KMS-11 (cell line): ENCODE data around the gene FPR3.

ENCODE experiments used
- H2AFZ ChIP-seq: fragments of 200-600 bp; sonication (generic); 2 replicates; pipeline ENCODE4 v1.6.1; 2016; ENCODE audit warnings: antibody characterized with exemption, mixed run types, low read depth
- H3K27ac ChIP-seq: fragments of 200-600 bp; sonication (generic); 2 replicates; pipeline ENCODE4 v1.6.1; 2016; ENCODE audit warnings: mild to moderate bottlenecking, mixed run types
- H3K27me3 ChIP-seq: fragments of 200-600 bp; sonication (generic); 2 replicates; pipeline ENCODE4 v1.6.1; 2017; ENCODE audit warnings: mild to moderate bottlenecking, low read depth, mixed run types, moderate library complexity; ENCODE audit not compliant: insufficient read depth
- H3K36me3 ChIP-seq: fragments of 200-600 bp; sonication (generic); 2 replicates; pipeline ENCODE4 v1.6.1; 2017; ENCODE audit warnings: mild to moderate bottlenecking, mixed run types; ENCODE audit not compliant: insufficient read depth
- H3K4me1 ChIP-seq: fragments of 200-600 bp; sonication (generic); 2 replicates; pipeline ENCODE4 v1.6.1; 2016; ENCODE audit warnings: mild to moderate bottlenecking, low read depth, mixed run types; ENCODE audit not compliant: poor library complexity, severe bottlenecking
- H3K4me2 ChIP-seq: fragments of 200-600 bp; sonication (generic); 2 replicates; pipeline ENCODE4 v1.7.0; 2016; ENCODE audit warnings: mild to moderate bottlenecking, mixed run types
- H3K4me3 ChIP-seq: fragments of 200-600 bp; sonication (generic); IDR thresholded peaks from 2 replicates; pipeline ENCODE4 v1.6.1; 2017; ENCODE audit warnings: low read depth, low read length, mixed read lengths; ENCODE audit not compliant: insufficient read depth
- H3K79me2 ChIP-seq: fragments of 200-600 bp; sonication (generic); 2 replicates; pipeline ENCODE4 v1.6.1; 2016; ENCODE audit warnings: low read depth, mixed run types; ENCODE audit not compliant: insufficient read depth
- H3K9ac ChIP-seq: fragments of 200-600 bp; sonication (generic); 2 replicates; pipeline ENCODE4 v1.6.1; 2016; ENCODE audit warnings: mild to moderate bottlenecking, mixed run types
- H4K20me1 ChIP-seq: fragments of 200-600 bp; sonication (generic); 2 replicates; pipeline ENCODE4 v1.6.1; 2016; ENCODE audit warnings: mild to moderate bottlenecking, mixed run types; ENCODE audit not compliant: insufficient read depth
- TF ChIP-seq, protein P1 (sequence below): fragments of 200-600 bp; sonication (generic); conservative IDR thresholded peaks from 2 replicates; pipeline ENCODE4 v1.6.1; 2017; ENCODE audit warnings: low read depth, mild to moderate bottlenecking, antibody characterized with exemption, low read length, moderate library complexity, mixed read lengths

Gene FPR3

GRCh38 chr19:51784109-51784785 is 10.7 kb upstream of the FPR3 start:
- Histone ChIP-seq H2AFZ (no peak overlapping the region), H3K27ac (no peak overlapping the region), H3K36me3 (no peaks in the 10 kb centered on the region), H3K79me2 (no peaks in the 10 kb centered on the region), H3K27me3 (no peaks in the 10 kb centered on the region), H4K20me1 (no peaks in the 10 kb centered on the region), H3K9ac (no peak overlapping the region), H3K4me3 (no peak overlapping the region), H3K4me2 (no peak overlapping the region), H3K4me1 (no peaks in the 10 kb centered on the region)
- TF ChIP-seq, protein P1, sequence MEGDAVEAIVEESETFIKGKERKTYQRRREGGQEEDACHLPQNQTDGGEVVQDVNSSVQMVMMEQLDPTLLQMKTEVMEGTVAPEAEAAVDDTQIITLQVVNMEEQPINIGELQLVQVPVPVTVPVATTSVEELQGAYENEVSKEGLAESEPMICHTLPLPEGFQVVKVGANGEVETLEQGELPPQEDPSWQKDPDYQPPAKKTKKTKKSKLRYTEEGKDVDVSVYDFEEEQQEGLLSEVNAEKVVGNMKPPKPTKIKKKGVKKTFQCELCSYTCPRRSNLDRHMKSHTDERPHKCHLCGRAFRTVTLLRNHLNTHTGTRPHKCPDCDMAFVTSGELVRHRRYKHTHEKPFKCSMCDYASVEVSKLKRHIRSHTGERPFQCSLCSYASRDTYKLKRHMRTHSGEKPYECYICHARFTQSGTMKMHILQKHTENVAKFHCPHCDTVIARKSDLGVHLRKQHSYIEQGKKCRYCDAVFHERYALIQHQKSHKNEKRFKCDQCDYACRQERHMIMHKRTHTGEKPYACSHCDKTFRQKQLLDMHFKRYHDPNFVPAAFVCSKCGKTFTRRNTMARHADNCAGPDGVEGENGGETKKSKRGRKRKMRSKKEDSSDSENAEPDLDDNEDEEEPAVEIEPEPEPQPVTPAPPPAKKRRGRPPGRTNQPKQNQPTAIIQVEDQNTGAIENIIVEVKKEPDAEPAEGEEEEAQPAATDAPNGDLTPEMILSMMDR = no peak

DNA sequence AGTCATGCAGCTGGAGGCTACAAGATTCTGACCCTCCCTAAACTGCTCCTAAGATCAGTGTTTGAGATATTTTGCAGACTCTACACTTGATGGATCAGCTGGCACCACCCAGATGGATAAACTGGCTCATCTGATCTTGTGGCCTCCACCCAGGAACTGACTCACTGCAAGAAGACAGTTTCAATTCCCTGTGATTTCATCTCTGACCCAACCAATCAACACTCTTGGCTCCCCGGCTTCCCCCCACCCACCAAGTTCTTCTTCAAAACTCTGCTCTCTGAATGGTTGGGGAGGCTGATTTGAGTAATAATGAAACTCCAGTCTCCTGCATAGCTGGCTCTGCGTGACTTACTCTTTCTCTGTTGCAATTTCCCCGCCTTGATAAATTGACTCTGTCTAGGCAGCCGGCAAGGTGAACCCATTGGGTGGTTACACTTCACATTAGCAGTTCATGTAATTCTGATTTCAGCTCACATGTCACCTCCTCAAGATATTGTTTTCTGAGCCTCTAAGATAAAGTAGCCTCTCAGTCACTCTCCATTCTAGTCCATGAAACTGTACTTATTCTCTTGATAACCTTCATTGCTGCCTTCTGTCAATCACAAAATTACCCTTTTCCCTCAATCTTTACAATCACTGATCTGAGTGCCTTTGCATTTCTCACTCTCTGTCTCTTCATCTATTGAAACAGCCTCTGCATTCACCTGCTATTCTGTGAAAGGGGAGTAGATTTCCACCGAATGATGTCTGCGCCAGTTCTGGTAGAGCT is 9.9 kb upstream of the FPR3 start:
- no peak overlapping the region for H3K27ac ChIP-seq
- H3K4me1 ChIP-seq = no peaks in the 10 kb centered on the region
- TF ChIP-seq, protein P1 = no peak
- no peak overlapping the region for H3K4me3 ChIP-seq
- no peak overlapping the region for H2AFZ ChIP-seq
- H3K79me2 ChIP-seq = no peaks in the 10 kb centered on the region
- H3K27me3 ChIP-seq = no peaks in the 10 kb centered on the region
- H4K20me1 ChIP-seq = no peaks in the 10 kb centered on the region
- no peak overlapping the region for H3K4me2 ChIP-seq
- no peak overlapping the region for H3K9ac ChIP-seq
- no peaks in the 10 kb centered on the region for H3K36me3 ChIP-seq

DNA sequence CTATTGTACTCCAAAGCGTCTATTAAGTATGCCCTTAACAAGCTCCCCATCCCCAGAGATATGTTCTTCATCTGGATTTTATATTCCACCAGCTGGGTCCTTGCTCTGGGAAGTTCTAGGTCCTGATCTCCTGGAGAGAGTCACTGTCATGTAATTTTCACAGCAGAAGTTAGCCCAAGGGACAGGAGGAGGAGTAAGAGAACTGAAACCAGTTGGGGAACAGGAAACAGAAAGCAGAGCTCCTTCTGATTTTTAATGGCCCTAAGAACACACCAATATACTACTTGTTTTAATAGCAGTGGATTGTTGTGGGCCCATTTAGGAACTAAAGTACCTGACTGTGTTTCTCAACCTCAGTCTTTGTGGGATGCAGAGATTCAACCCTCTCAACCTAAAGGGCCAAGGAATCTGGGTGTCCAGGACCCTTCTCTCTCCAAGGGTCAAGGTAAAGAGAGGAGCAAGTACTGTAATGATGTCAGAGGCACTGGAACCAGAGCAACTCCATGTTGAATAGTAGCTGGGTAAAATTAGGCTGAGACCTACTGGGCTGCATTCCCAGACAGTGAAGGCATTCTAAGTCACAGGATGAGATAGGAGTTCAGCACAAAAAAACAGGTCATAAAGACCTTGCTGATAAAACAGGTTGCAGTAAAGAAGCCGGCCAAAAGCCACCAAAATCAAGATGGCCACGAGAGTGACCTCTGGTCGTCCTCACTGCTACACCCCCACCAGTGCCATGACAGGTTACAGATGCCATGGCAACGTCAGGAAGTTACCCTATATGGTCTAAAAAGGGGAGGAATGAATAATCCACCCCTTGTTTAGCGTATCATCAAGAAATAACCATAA is 8.1 kb upstream of the FPR3 start:
- no peak overlapping the region for H3K27ac ChIP-seq
- no peak overlapping the region for H3K4me3 ChIP-seq
- H3K27me3 ChIP-seq = no peaks in the 10 kb centered on the region
- H3K79me2 ChIP-seq = no peaks in the 10 kb centered on the region
- no peaks in the 10 kb centered on the region for H3K36me3 ChIP-seq
- no peaks in the 10 kb centered on the region for H4K20me1 ChIP-seq
- TF ChIP-seq, protein P1 = no peak
- no peaks in the 10 kb centered on the region for H3K4me1 ChIP-seq
- H3K9ac ChIP-seq = no peak overlapping the region
- H2AFZ ChIP-seq = no peak overlapping the region
- no peak overlapping the region for H3K4me2 ChIP-seq

GRCh38 chr19:51788029-51788428 is 6.9 kb upstream of the FPR3 start:
- Histone ChIP-seq H4K20me1 (no peaks in the 10 kb centered on the region), H3K4me3 (no peak overlapping the region), H3K4me2 (no peak overlapping the region), H3K4me1 (no peaks in the 10 kb centered on the region), H3K79me2 (no peaks in the 10 kb centered on the region), H3K27ac (no peak overlapping the region), H3K27me3 (no peaks in the 10 kb centered on the region), H3K9ac (no peak overlapping the region), H2AFZ (no peak overlapping the region), H3K36me3 (no peaks in the 10 kb centered on the region)
- TF ChIP-seq, protein P1 = no peak
